Inflammatory macrophage treated with lipopolysaccharide for 4 hours (primary cell): Measurements from ENCODE around the gene LRRIQ4.

ENCODE experiments used
- DNase-seq: peaks from one replicate; pipeline ENCODE4 v3.0.0-alpha.2; 2020

LRRIQ4 gene

DNA sequence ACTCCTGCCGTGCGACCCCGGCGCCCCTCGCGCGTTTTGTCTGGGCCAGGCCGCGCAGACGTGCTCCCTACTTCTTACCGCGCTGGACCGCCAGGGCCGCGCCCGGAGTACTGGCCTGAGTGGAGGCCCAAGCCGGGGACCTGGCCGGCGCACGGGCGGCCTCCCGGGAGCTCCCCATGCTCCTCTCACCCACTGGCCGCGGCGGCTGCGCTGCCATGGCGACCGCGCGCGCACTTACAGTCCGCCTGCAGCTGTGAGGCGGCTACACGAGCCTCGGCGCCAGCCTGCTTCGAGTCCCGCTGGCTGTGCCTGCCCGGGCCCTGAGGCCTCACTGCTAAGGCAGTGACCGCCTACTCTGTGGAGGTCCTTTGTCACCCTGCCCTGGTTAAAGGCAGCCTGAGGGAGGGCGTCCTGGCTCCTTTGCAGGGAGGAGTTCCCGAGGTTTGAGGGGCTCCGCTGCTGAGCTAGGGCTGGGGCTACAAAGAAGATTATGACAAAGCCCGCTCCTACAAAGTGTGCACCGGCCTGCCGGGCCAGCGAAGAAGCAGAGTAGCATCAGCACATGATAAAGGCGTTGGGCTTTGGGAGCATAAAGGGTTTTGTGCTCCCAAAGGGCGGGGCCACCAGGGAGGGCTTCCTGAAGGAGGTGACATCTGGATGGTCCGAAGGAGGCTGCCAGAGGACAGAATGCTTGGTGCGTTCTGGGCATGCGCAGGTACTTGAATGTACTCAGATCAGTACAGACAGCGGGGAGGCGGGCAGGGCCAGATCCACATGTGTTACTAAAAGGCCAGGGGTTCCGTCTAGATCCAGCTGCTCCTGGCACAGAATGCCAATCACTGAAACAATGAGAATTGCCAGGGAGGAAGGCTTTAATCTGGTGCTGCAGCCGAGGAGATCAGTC is at the start of gene LRRIQ4, which contains the start of gene LRRC34:
LRRIQ4 (plus strand) TSS at position 539 of the 904 bp plus-strand sequence. CDS start 9,052 bp downstream, outside the sequence.
LRRC34 (minus strand) TSS at position 573 of the 904 bp plus-strand sequence; CDS start at position 217, 356 bp downstream.
- peak; percentile 75 for DNase-seq

GRCh38 chr3:169764312-169764881 is 48.3 kb upstream of the LRRIQ4 start:
- peak; percentile 79 for DNase-seq

DNA sequence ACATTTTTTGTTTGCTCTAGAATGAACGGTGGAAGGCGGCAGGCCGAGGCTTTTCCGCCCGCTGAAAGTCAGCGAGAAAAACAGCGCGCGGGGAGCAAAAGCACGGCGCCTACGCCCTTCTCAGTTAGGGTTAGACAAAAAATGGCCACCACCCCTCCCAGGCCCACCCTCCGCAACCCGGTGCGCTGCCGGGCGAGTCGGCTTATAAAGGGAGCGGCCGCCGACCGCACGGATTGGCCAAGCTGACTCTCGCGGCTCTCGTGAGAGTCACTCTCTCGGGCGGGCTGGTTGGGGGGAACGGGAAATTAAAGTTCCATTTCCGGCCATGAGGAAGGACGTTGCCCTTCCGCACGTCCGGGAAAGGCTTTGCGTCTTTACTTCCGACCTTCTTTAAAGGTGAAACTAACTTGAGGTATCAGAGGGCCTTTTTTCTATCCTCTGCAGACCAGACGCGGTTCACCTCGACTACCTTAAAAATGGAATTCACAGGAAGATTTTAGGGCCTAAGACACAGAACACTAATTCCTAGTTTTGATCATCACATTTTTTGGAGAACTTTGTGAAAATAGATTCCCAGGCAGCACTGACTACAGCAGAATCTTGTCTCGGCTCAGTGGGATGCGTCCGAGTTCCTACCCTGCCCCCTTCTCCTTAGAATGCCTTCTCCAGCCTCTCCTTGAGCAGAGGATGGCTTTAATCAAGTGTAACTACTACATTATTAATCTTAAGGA is 47.6 kb upstream of the LRRIQ4 start, which contains the start of gene TERC:
TERC (minus strand) TSS at position 179 of the 731 bp plus-strand sequence.
- DNase-seq = peak; percentile 79

GRCh38 chr3:169769287-169770181 is 43.1 kb upstream of the LRRIQ4 start, which contains the start of gene ACTRT3:
TSS of gene ACTRT3 (minus strand) at chr3:169769561. CDS start at chr3:169769520, 41 bp downstream.
- peak; percentile 69 for DNase-seq

DNA sequence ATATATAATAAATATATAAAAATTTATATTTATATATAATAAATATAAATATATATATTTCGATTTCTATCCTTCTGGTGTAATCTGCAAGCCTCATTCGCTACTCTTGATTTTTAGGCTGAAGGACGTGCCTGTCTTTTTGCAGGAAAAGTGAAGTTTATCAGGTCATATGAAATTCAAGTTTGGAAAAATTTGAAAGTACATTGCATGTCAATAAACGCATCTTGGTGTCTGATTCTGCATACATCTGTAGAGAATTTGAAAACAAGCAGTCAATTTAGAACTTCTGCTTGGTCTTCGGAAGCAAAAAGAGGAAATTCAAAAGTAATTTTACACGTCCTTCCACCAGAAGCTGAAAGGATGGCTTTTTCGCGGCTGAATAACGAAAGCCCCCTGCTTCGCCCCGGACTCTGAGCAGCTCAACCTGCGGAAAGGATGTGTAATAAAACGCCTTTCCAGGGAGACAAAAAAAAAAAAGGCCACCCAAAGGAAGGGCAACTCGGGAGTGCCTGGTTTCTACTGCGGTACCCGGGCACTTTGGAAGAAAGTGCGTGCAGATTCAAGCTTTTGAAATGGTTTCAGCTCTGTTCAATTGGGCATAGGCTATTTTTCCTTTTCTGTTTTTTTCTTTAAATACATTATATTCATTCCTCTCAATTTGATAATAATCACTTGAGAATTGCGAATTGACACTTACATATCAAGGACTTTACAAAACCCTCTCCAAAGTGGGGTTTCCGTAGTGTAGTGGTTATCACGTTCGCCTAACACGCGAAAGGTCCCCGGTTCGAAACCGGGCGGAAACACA is 41.0 kb upstream of the LRRIQ4 start:
- DNase-seq = peak; percentile 66

DNA sequence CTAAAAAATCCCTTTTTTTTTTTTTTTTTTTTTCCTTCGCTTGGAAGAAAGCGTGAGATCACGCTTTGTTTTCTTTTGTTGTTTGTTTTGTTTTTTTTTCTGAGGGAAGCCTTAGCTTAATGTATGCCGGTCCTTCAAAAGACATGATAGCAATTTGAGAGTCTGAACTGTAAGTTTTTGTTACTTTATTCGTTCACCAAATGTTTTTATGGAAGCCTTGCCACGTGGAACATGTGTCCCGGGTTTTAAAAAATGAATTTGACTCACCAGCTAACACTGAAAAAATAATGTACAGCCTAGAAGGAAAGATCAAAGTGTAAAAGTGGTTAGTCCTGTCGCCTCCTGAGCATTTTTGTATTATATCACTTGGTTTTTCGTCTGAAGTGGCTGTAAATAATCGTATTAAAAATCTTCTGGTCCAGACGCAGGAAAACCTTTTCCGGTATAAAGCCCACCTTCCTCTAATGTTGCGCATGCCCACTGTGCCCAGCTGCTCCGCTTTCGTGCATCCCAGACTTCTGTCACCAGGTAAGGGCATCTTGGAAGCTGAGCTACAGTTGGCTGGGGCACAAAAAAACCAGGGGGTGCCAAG is 40.3 kb upstream of the LRRIQ4 start:
- peak; percentile 69 for DNase-seq

- peak; percentile 91 for DNase-seq
Measured at GRCh38 chr3:169772897-169773816, 39.5 kb upstream of the LRRIQ4 start, which contains the start of gene MYNN. TSS of gene MYNN (plus strand) at chr3:169773396. CDS start at chr3:169774296, 900 bp downstream.

GRCh38 chr3:169774186-169774585 is 38.5 kb upstream of the LRRIQ4 start:
- DNase-seq = no peak

DNA sequence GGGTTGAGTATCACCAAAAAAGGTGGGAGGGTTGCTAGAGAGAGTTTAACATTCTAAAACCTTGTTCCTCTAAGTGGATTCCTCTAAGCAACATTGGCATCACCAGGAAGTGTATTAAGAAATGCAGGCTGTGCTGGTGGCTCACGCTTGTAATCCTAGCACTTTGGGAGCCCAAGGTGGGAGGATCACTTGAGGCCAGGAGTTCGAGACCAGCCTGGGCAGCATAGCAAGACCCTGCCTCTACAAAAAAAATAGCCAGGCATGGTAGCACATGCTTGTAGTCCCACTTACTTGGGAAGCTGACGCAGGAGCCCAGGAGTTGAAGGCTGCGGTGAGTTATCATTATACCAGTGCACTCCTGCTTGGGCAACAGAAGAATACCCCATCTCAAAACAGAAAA is 34.8 kb upstream of the LRRIQ4 start:
- DNase-seq = no peak

DNA sequence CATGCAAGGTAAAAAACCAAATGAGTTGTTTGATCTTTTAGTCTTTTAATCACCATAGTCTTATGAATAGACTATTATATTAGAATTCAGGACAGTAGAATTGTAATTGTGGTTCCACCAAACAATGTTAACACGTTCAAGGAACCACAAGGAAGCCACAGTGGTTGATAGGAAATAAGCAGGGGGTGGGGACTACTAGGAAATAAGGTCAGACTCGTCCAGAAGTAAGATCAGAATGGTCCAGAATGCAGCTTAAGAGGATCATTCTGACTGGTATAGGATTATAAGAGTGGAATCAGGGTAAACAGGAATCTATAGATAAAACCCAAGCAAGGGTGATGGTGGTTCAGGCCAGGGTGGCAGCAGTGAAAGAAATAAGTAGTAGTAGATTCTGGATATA is 31.9 kb upstream of the LRRIQ4 start:
- no peak for DNase-seq

DNA sequence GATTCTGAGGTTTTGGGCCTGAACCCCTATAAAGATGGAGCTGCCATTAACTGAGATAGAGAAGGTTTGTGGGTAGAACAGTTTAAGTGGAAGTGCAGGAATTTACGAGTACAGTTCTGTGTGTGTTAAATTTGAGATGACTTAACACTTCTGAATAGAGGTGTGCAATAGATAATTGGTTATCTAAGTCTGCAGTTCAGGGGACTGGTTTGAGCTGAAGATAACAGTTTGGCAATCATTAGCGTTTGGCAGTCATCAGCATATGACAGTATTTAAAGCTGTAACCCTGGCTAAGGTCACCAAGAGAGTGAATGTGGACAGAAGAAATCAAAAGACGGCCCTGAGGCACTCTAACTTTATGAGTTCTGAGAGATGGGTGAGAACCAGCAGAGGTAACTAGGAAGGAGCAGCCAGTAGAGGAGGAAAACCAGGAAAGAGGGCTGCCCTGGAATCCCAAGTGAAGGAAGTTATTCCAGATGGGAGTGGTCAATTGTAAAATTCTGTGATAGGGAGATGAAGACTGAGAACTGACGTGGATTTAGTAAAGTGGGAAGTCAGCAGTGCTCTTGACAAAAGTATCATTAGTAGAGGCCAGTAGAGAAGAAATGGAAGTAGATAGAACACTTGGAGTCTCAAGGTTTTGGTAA is 31.3 kb upstream of the LRRIQ4 start:
- no peak for DNase-seq

GRCh38 chr3:169787120-169787519 is 25.6 kb upstream of the LRRIQ4 start:
- no peak for DNase-seq

DNA sequence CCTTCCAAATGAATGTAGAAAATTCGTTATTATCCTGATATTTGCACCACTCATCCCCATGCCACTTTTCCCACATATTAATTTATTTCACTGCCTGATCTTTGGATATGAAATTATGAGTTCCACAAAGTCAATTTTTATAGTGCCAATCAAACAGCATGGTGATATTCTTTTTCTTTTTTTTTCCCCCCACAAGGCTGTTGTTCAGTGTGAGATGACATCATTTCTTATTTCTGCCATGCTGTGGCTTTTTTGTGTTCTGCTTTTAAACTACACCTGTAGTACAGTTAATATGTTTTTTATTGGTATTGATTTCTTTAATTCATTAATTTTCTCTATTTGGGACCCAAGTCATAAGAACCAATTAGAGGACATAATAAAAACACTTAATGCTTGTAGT is 24.9 kb upstream of the LRRIQ4 start:
- no peak for DNase-seq

GRCh38 chr3:169790219-169790618 is 22.5 kb upstream of the LRRIQ4 start:
- no peak for DNase-seq

DNA sequence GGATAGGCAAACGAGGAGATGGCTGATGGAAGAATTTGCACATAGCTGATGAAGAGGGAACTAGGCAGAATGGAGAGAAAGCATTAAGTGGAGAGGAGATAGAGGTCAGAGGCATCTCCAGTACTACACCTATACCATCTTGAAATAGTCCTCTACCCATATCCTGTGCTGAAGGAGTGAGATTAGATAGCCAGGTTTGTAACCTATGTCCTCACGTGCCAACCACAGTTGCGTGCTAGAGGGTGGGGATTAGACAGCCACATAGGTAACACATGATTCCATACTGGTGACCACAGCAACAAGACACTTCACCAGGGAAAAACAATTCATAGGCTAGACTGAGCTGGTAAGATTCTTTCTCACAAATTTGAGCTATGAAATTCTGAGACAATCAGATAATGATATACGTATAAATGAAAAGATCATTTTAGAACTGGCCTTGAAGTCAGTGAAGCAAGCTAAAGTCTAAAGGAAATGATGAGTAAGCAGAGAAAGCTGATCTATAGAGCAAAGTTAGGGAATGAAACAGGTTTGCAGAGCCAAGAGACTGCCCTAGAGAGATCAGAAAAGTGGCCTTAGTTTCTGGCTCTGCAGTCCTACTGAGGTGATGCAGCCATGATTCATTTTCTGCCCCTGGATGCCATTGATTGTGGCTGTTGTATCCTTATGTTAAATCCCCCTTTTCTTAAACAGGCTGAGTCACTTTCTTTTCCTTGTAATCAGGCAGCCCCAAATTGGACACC is 21.8 kb upstream of the LRRIQ4 start:
- DNase-seq = no peak

GRCh38 chr3:169792359-169792758 is 20.3 kb upstream of the LRRIQ4 start:
- DNase-seq = no peak

GRCh38 chr3:169804681-169805080 is 8.0 kb upstream of the LRRIQ4 start:
- no peak for DNase-seq

DNA sequence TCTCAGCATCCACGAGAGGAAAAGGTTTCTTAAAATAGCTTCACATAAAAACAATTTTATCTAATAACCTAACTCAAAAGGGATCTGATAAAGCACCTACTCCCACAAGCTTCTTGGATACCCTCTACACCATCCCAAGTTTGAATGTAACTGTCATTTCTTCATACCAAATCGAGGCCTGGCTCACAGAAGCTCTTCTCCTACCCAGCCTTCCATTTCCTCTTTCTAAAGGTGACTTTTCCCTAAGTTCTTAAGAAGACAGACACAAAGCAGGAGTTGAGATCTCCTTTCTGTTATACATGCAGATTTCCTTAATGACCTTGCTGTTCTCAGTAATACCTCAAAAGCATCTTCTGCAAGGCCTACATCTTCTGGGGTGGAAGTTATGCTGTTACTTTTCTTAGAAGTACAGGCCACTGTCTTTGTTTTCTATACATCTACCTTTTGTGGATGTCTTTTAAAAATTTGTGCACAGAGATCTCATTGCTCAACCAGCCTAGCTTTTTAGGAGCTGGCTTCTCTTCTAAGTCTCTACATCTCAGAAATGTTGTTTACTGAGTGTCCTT is 3.4 kb upstream of the LRRIQ4 start:
- no peak for DNase-seq
